Activated CD8-positive, alpha-beta memory T cell treated with anti-CD3 and anti-CD28 coated beads, Interleukin-2, amount 10 ng/mL, durations not matched to agents 7 days and 5 days (primary cell): ENCODE results near the gene COL5A2. TPM values are rescaled to one million over a fixed set of nuclear protein-coding genes. Genes with fewer than 3 reads are reported as not detected.

Experiments used
- ATAC-seq: fragments of 150-1000 bp; cut with Tn5 transposase; one replicate; pipeline ENCODE4 v1.10.0; 2021; ENCODE audit warnings: moderate library complexity
- CTCF ChIA-PET: fragments of 350-600 bp; sonication (Branson Sonifier 250); formaldehyde crosslinking; loops from one replicate; lab custom pipeline; 2021; ENCODE audit warnings: antibody characterized with exemption; lab: Charles Lee
- DNase-seq: peaks from one replicate; pipeline ENCODE4 v3.0.0-alpha.2; 2020
- H3K27ac Mint-ChIP-seq: one replicate; pipeline ENCODE4 v1.8.0; 2021; ENCODE audit warnings: mild to moderate bottlenecking, mixed read lengths
- H3K27me3 Mint-ChIP-seq: one replicate; pipeline ENCODE4 v1.8.0; 2021; ENCODE audit warnings: mixed read lengths
- H3K36me3 Mint-ChIP-seq: one replicate; pipeline ENCODE4 v1.8.0; 2021; ENCODE audit warnings: mild to moderate bottlenecking, mixed read lengths
- H3K4me1 Mint-ChIP-seq: one replicate; pipeline ENCODE4 v1.8.0; 2021; ENCODE audit warnings: mixed read lengths
- H3K4me3 Mint-ChIP-seq: one replicate; pipeline ENCODE4 v1.8.0; 2021; ENCODE audit warnings: mild to moderate bottlenecking, moderate library complexity, mixed read lengths
- H3K9me3 Mint-ChIP-seq: one replicate; pipeline ENCODE4 v1.8.0; 2022; ENCODE audit warnings: low read depth, mixed read lengths
- total RNA-seq, 2 experiments: library from RNA; stranded (reverse); gene quantifications; one replicate each; pipeline ENCODE4 v1.2.3, GENCODE V29; 2021

Gene COL5A2
- total RNA-seq, 2 experiments from 2014 or later: 1.0 to 4.6 TPM

GRCh38 chr2:189127756-189128155 lies 51.8 kb downstream of the COL5A2 start:
- no peak for DNase-seq

GRCh38 chr2:189125195-189125594 lies 54.4 kb downstream of the COL5A2 start:
- CTCF ChIA-PET: no interaction called here
- Mint-ChIP-seq H3K36me3 (no peaks in the 10 kb centered on the region), H3K9me3 (no peaks in the 10 kb centered on the region), H3K27ac (no peak overlapping the region), H3K4me1 (no peaks in the 10 kb centered on the region), H3K4me3 (no peak overlapping the region), H3K27me3 (peaks cover 18% of the 10 kb centered on the region)
- ATAC-seq (no peak), DNase-seq (no peak)

More at GRCh38 chr2:189127756-189128155, 51.8 kb downstream of the COL5A2 start:
- Mint-ChIP-seq H3K4me3 (no peak overlapping the region), H3K9me3 (no peaks in the 10 kb centered on the region), H3K36me3 (no peaks in the 10 kb centered on the region), H3K4me1 (no peaks in the 10 kb centered on the region), H3K27ac (no peak overlapping the region), H3K27me3 (peaks cover 20% of the 10 kb centered on the region)
- ATAC-seq: no peak
- CTCF ChIA-PET: no interaction called here

GRCh38 chr2:189124175-189124574 lies 55.4 kb downstream of the COL5A2 start:
- ATAC-seq (no peak), DNase-seq (no peak)
- no peaks in the 10 kb centered on the region for H3K36me3 Mint-ChIP-seq
- H3K27me3 Mint-ChIP-seq: peaks cover 13% of the 10 kb centered on the region
- CTCF ChIA-PET: no interaction called here
- no peaks in the 10 kb centered on the region for H3K4me1 Mint-ChIP-seq
- no peaks in the 10 kb centered on the region for H3K9me3 Mint-ChIP-seq
- H3K27ac Mint-ChIP-seq: no peak overlapping the region
- no peak overlapping the region for H3K4me3 Mint-ChIP-seq

GRCh38 chr2:189118386-189118785 lies 61.2 kb downstream of the COL5A2 start:
- DNase-seq: no peak
- Mint-ChIP-seq H3K36me3 (no peaks in the 10 kb centered on the region), H3K9me3 (no peaks in the 10 kb centered on the region), H3K4me1 (no peaks in the 10 kb centered on the region), H3K4me3 (no peak overlapping the region), H3K27ac (no peak overlapping the region), H3K27me3 (peaks cover 3% of the 10 kb centered on the region)
- ATAC-seq: no peak
- CTCF ChIA-PET: interaction anchor here (1.1 kb wide), 1 partner anchor 25 kb away, joined by 5 read pairs; no protein-coding TSS in a partner anchor

GRCh38 chr2:189116979-189117378 lies 62.6 kb downstream of the COL5A2 start:
- H3K4me1 Mint-ChIP-seq: no peaks in the 10 kb centered on the region
- H3K9me3 Mint-ChIP-seq: no peaks in the 10 kb centered on the region
- H3K27ac Mint-ChIP-seq: no peak overlapping the region
- peaks cover 3% of the 10 kb centered on the region for H3K27me3 Mint-ChIP-seq
- H3K36me3 Mint-ChIP-seq: no peaks in the 10 kb centered on the region
- CTCF ChIA-PET: no interaction called here
- no peak overlapping the region for H3K4me3 Mint-ChIP-seq
- DNase-seq (no peak), ATAC-seq (no peak)

GRCh38 chr2:189116087-189116486 lies 63.5 kb downstream of the COL5A2 start:
- no peak for ATAC-seq
- Mint-ChIP-seq H3K27me3 (peaks cover 3% of the 10 kb centered on the region), H3K27ac (no peak overlapping the region), H3K36me3 (no peaks in the 10 kb centered on the region), H3K4me3 (no peak overlapping the region), H3K4me1 (no peaks in the 10 kb centered on the region), H3K9me3 (no peaks in the 10 kb centered on the region)
- CTCF ChIA-PET: no interaction called here
- no peak for DNase-seq

- Mint-ChIP-seq H3K4me1 (no peaks in the 10 kb centered on the region), H3K4me3 (no peak overlapping the region), H3K27me3 (peaks cover 3% of the 10 kb centered on the region), H3K27ac (no peak overlapping the region), H3K9me3 (no peaks in the 10 kb centered on the region), H3K36me3 (no peaks in the 10 kb centered on the region)
- CTCF ChIA-PET: no interaction called here
- no peak for ATAC-seq
- no peak for DNase-seq
Measured at GRCh38 chr2:189115126-189115525, 64.4 kb downstream of the COL5A2 start.

GRCh38 chr2:189113963-189114362 lies 65.6 kb downstream of the COL5A2 start:
- DNase-seq (no peak), ATAC-seq (no peak)
- H3K9me3 Mint-ChIP-seq: no peaks in the 10 kb centered on the region
- no peaks in the 10 kb centered on the region for H3K36me3 Mint-ChIP-seq
- no peak overlapping the region for H3K27ac Mint-ChIP-seq
- H3K4me3 Mint-ChIP-seq: no peak overlapping the region
- no peaks in the 10 kb centered on the region for H3K4me1 Mint-ChIP-seq
- CTCF ChIA-PET: no interaction called here
- H3K27me3 Mint-ChIP-seq: peaks cover under 1% of the 10 kb centered on the region

- H3K9me3 Mint-ChIP-seq: no peaks in the 10 kb centered on the region
- no peaks in the 10 kb centered on the region for H3K27me3 Mint-ChIP-seq
- H3K27ac Mint-ChIP-seq: no peak overlapping the region
- no peak overlapping the region for H3K4me3 Mint-ChIP-seq
- DNase-seq (no peak), ATAC-seq (no peak)
- CTCF ChIA-PET: no interaction called here
- H3K4me1 Mint-ChIP-seq: no peaks in the 10 kb centered on the region
- no peaks in the 10 kb centered on the region for H3K36me3 Mint-ChIP-seq
Measured at GRCh38 chr2:189111063-189111715, 68.4 kb downstream of the COL5A2 start.

GRCh38 chr2:189109921-189110397 lies 69.6 kb downstream of the COL5A2 start:
- Mint-ChIP-seq H3K9me3 (no peaks in the 10 kb centered on the region), H3K27me3 (no peaks in the 10 kb centered on the region), H3K4me1 (no peaks in the 10 kb centered on the region), H3K4me3 (no peak overlapping the region), H3K27ac (no peak overlapping the region), H3K36me3 (no peaks in the 10 kb centered on the region)
- DNase-seq (no peak), ATAC-seq (no peak)
- CTCF ChIA-PET: no interaction called here

- Mint-ChIP-seq H3K27ac (no peak overlapping the region), H3K36me3 (no peaks in the 10 kb centered on the region), H3K4me3 (no peak overlapping the region), H3K27me3 (no peaks in the 10 kb centered on the region), H3K4me1 (no peaks in the 10 kb centered on the region), H3K9me3 (no peaks in the 10 kb centered on the region)
- CTCF ChIA-PET: no interaction called here
- ATAC-seq (no peak), DNase-seq (no peak)
Measured at GRCh38 chr2:189104934-189105333, 74.6 kb downstream of the COL5A2 start.

GRCh38 chr2:189102735-189103134 lies 76.8 kb downstream of the COL5A2 start:
- Mint-ChIP-seq H3K9me3 (no peaks in the 10 kb centered on the region), H3K4me3 (no peak overlapping the region), H3K27ac (no peak overlapping the region), H3K36me3 (no peaks in the 10 kb centered on the region), H3K27me3 (no peaks in the 10 kb centered on the region), H3K4me1 (no peaks in the 10 kb centered on the region)
- CTCF ChIA-PET: no interaction called here
- ATAC-seq: no peak
- no peak for DNase-seq

- peaks cover 1% of the 10 kb centered on the region for H3K4me1 Mint-ChIP-seq
- CTCF ChIA-PET: no interaction called here
- H3K36me3 Mint-ChIP-seq: no peaks in the 10 kb centered on the region
- ATAC-seq (no peak), DNase-seq (no peak)
- no peaks in the 10 kb centered on the region for H3K9me3 Mint-ChIP-seq
- no peak overlapping the region for H3K4me3 Mint-ChIP-seq
- no peaks in the 10 kb centered on the region for H3K27me3 Mint-ChIP-seq
- no peak overlapping the region for H3K27ac Mint-ChIP-seq
Measured at GRCh38 chr2:189097934-189098333, 81.6 kb downstream of the COL5A2 start.

GRCh38 chr2:189096769-189097447 lies 82.7 kb downstream of the COL5A2 start:
- DNase-seq (no peak), ATAC-seq (no peak)
- Mint-ChIP-seq H3K4me1 (peaks cover 1% of the 10 kb centered on the region), H3K9me3 (no peaks in the 10 kb centered on the region), H3K27me3 (no peaks in the 10 kb centered on the region), H3K36me3 (no peaks in the 10 kb centered on the region), H3K27ac (no peak overlapping the region), H3K4me3 (no peak overlapping the region)
- CTCF ChIA-PET: no interaction called here
